HG03095 (cell line): Measurements from ENCODE around the gene ATL1.

Experiments used
- ATAC-seq: cut with Tn5 transposase; IDR thresholded peaks from one replicate; pipeline ENCODE4 v1.9.1; 2021; ENCODE audit warnings: moderate library complexity; ENCODE audit not compliant: unreplicated experiment

The ATL1 gene

DNA sequence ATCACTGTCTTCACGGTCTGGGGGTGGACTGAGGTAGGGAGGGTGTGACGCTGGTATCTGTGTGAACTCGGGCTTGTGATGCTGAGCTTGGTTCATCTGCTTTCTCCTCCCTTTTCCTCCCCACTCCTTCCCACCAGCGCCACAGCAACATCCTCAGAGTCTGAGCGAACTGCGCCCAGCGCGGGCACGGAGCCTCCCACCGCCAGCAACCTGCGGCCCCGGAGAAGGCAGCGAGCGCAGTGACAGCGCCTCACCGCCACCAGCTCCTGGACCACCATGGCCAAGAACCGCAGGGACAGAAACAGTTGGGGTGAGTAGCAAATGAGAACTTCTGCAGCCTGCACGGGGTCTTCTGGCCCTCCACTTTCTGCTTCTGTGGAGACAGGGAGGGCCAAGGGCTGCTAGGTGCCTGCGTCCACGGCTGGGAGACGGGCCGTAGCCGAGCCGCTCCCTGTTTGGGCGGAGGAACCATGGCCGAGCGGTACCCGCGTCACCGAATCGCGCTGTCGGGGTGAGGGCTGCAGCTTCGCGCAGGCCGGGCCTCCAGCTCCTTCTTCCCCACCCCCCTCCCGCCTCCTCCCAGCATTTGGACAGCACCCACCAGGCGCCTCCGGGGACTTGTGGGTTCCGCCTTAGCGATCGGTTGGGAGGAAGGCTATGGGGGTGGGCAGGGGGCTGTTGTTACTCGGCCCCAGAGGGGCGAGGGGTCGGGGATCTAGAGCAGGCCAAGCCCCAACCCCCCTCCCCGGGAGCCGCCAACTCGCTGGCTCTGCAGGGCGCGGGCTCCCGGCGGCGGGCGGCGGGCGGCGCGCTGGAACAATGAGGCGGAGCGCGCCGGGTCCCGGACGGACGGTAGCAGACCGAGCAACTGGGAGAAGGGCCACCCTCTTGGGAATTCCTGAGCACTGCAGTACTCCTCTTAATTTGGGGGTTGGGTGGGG is at the start of gene ATL1:
TSS of gene ATL1 (plus strand) at position 156 of the 941 bp plus-strand sequence. CDS start at position 277, 121 bp downstream.
- no peak for ATAC-seq

DNA sequence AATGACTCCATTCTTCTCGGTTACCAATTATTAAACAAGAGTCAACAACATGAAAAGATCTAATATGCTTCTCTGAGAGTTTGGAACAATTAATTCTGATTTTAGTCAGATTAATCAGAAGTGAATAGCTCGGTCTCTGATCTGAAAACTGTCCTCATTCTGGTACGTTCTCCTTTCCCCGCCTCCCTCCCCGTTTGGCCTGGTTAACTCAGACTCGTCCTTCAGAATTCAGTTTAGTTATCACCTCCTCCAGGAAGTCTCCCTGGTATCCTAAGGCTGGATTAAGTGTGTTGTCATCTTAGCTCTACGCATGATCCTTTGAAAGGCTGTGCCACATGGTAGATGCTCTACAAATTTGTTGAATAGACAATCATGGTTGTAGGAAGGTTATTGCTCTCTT is 49.8 kb upstream of the ATL1 start:
- ATAC-seq = no peak

DNA sequence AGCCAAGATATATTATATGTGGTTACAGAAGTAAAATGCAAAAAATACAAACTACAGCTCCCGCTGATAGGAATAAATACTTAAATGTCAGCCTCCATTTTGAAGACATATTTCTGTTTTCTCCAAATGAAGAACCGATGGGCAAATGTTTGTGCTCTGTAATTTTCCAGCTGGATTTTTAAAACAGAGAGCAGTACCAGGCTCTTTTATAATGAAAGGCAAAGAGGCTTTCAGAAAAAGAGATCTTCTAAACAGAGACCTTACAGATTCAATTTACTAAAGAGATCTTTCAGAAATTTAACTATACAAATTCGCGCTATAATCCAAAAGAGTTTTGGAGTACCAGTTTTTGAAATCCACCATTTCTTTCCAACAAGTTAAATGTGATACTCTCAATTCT is 47.5 kb upstream of the ATL1 start:
- ATAC-seq = no peak

DNA sequence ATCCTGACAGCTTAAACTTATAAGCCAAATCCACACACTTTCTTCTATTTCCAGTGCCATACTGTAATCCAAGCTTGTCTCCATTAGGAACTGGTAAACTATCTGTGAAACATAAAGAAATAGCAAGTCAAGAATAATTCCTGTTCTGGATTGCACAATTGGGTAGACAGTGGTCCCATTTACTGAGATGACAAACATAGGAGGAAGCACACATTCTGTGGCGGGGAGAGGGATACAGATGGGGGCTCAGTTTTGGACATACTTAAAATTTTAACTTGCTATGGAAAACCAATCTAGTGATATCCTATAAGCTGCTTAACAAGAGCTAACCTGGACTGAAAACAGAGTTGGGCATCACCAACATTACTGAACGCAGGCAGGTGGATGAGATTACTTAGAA is 43.9 kb upstream of the ATL1 start:
- no peak for ATAC-seq

DNA sequence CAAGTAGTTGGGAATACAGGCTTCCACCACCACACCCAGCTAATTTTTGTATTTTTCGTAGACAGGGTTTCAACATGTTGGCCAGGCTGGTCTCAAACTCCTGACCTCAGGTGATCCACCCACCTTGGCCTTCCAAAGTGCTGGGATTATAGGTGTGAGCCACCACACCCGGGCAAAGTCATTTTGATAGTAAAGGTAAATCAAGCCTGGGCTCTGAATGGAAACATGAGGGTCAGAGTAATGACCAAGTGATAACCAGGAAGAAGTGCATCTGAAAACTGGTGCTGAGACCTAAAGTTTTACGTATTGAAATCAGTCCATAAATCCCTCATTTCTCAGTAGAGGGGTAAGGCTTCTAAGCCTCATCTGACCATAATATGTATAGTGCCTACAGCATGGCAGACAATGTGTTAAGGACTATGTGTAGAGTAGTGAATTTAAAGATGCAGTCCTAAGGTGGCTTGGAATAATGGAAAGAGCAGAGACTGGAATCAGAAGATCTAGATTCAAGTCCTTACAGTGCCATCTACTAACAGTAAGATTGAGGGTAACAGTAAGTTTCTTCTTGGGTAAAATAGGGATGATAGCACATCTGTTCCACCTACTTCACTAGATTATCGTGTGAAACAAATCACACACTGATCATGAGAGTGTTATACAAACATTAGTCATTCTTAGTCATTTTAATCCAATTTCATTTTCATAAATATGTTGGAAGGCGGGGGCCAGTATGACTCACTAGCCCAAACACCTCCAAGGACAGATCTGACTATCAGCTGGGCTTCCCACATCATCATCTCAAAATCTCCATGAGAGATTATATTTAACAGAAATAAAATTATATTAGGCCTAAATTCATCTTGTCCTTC is 38.8 kb upstream of the ATL1 start:
- ATAC-seq = peak; percentile 58

DNA sequence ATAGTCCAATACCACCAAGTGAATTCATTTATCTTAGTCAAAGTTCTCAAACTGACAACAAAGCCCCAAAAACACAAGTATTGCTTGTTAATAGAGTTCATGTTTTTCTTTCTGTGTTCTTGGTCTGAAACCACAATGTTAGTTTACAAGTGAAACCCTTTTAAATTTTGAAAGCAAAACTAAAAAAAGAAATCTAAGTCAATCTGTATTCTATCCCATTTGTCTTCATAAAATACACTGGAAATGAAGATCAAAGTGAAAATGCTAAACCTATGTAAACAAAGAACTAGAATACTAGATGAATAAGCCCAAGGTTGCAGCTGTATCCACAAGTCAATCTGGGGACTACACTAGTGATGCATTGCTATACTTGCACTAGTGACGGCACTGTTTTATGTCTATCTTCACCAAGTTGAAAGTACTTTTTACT is 38.0 kb upstream of the ATL1 start:
- ATAC-seq = peak; percentile 55

DNA sequence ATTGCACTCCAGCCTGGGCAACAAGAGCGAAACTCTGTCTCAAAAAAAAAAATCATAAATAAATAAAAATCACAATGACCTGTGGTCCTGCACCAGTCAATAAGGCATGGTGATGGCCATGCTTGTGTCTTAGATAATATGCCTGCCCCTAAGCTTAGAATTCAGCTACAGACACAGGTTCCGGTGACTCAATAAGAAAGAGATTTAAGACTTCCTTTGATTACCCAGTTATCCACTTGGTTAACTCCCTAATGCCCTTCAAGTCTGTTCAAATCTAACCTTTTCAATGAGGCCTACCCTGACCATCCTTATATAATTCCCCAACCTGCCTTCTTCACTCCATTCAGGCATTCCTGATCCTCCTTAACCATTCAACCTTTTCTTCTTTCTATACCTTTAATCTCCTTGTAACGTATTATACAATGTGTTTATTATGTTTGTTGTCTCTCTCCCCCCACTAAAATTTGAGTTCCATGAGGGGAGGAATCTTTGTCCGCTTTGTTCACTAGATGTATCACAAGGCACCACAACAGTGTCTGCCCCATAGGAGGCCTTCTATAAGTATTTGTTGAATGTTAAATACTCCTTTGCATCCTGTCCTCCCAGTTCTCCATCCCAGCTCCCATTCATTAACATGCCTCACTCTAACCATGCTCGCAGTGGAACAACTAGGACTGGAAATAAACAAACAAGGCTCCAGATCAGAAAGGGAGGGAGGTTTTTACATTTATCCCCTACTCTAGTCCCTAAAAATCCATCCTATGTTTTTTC is 36.5 kb upstream of the ATL1 start:
- ATAC-seq = no peak

DNA sequence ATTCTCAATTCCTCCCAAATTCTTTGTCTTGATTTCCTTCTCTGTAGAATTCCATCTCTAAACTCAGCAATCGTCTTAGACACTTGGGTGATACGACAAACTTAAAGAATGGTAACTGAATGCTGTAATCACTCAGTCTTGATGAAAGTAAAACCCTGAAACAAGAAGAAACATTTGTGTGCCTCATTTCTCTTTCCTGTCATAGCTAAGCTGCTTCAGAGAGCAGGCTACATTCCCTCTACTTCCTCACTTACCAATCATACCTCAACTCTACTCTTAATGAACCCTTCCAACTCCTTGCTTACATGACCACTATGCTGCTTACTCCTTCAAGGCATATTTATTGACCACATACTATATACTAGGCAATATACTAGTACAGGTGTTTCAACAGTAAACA is 35.9 kb upstream of the ATL1 start:
- peak; percentile 35 for ATAC-seq

DNA sequence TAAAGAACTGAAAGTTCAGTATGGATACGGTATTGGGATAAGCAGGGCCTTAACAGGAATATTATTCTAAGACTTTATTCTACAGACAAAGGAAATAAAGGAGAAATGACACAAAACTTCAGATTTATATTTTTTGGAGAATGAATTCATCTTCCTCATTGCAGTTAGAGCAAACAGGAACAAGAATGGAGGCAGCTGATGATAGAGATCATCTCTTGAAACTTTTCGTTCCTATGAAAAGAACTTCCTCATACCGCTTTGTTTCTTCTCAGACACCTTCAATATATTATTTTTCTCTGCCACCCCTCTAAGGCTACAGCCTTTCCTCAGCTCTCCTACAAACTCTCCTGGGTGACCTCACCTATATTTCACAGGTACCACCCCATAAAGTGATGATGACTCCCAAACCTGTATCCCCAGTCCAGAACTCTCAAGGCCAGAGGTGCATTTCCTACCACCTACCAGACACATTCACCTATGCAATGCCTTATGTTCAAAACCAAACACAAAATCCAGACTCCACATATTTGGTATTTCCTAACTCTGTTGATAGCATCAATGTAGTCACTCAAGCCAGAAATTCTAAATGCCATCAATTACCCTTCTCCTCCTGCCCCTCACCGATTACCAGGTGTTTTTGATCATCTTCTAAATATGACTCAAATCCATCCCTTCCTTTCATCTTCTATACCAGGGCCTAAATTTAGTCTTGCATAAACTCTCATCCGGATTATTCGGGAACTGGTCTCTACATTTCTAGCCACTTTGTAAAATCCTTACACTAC is 35.0 kb upstream of the ATL1 start:
- ATAC-seq = no peak

DNA sequence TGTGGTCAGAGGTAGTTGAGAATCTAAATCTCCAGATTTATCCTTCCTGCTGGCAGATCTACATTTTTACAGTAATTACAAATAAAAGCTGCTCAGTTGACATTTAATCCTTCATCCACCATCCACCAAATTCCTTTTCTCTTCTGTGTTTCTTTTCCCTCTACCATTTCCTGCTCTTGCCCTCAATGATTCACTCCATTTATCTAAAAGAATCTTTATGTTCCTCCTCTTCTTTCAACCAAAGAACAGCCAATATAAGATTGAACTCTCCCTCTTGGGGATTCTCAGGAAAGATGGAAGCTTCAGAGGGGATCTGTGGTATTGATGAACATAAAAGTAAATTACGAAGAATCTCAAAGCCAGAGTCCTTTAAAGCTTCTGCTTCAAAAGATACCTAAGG is 31.9 kb upstream of the ATL1 start:
- no peak for ATAC-seq

DNA sequence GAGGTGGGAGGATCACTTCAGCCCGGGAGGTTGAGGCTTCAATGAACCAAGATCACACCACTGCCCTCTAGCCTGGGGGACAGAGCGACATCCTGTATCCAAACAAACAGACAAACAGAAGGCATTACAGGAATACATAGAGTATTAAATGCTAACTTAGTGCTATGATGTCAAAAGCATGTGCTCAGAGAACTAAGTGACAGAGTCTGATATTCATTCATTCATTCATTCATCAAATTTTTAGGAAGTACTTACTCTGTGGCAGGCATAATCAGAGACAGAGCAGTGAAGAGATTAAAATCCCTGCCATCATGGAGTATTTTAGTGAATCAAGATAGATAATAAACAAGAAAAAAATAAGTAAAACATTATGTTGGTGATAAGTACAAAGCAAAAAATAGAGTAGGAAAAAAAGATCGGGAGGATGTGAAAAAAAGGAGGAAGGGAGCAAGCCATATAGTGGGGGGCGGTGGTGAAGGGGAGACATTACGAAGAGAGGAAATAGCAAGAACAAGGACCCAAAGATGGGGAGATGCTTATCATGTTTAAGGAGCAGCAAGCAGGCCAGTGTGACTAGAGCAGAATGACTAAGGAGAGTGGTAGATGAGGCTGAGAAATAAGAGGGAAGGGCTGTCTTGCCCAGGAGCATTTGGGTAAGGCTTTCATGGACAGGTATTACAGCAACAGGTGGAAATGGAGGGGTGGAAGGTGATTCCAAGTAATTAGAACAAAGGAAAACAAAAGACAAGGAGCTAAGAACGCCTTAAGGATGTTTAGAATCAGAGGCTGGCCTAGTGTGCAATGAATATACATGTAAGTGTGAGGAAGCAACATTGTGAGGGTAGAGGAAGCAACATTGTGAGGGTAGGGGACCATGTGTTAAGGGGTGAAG is 30.4 kb upstream of the ATL1 start:
- ATAC-seq = no peak

DNA sequence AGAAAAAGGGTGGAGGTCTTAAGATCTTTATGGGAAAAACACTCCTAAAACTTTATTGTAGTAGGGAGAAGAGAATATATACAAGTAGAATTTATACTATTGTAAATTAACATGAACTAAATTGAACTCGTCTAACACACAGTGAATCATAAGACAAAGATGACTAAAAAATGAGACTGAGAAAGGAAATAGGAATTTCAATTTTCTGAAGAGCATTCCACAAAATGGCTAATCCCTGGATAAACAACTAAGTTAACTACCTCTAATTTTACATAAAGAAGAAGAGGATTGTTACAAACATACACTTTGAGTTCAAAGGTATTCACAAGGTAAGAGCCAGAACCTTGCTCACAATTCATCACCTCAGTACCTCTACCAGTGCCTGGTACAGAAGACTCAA is 29.6 kb upstream of the ATL1 start:
- no peak for ATAC-seq

DNA sequence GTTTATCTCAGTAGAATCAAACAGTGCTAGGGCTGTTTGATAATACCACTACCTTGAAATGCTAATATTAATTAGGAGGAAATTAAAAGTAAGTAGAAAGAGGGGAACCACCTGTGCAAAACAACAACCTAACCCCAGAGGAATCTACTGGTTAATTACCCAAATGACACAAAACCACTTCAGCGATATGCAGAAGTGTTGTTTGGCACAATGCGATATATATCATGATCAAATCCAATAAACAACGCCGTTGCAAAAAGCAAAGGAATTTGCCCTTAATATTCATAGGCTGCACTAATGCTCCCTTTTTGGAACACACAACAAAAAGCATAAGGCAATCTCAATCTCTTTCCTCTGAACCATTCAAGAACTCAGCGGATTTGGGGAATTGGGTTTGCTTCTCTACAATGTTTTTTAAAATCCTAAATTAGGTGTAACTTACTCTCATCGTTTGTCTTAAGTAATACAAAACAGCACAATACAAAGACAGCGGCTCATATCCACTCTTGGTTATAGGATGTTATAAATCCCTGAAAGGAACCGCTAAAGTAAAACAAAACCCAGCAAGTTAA is 29.1 kb upstream of the ATL1 start:
- ATAC-seq = no peak

DNA sequence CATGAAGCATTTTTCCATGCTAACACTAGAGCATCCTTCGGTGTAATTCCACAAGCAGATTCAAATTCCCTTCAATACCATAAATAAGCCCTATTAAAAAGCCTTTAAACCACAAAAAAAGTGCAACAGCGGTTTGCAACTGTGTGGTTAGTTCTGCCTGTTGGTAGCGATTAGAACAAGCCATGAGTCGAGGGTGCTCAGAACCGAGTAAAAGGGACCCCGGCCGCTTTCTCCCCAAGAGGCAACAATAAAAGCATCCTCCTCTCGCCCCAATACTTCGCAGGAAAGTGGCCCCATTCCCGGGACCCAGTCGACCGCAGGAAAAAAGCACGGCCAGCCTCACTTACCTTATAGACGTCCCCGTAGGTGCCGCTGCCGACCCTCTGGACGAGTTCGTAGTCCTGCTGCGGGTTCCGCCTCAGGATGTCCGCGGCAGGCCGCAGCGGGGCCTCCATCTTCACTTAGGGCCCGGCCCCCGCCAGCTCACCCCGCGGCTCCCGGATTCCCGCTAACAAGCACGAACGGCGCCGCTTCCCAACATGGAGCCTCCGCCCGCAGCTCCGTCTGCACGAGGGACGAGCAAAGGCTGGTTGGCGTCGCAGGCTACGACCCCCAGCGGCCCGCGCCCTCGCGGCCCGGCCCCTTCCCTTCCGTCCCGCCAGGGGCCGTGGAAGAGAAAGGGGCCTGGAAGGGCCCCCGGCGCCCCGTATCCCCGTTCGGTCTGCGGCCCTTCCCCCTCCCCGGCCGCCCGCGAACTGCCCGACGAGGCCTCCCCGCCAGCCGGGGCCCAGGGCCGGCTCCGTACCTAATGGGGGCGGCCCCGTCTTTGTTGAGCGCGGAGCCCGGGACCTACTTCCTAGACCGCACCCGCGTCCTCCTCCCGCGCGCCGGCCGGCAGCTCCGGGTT is 28.1 kb upstream of the ATL1 start:
- ATAC-seq = peak; percentile 28

DNA sequence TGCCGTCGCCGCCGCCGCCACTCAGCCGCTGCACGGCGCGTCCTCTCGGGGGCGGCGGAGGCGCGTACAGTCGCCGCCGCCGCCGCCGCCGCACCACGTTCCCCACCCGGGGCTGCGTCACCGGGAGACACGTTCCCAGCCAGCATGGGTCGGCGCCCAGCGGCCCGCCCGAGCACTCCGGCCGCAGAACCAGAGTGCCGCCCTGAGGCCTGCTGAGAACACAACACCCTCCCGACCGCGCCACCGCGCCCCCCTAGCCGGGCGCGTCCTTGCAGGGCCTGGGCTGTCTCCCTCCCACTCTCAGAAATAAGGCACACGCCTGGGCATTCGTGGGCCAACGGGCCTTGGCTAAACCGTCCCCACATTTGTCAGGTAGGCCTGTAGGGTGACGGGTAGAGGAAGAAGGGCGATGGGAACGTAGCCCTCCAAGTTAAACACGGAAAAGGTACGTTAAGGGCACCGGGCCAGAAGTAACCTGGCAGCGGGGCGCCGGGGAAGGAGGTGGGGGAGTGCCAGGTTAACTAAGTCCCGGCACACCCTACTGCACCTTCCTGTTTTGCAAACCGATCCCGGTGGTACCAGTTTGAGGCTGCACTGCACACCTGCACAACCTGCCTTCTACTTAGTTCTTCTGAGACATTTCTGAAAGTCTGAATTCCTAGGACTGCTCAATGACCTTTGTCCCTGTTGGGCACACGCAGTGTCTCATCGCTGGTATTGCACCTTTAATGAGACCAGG is 27.3 kb upstream of the ATL1 start, which contains the start of gene MAP4K5:
TSS of gene MAP4K5 (minus strand) at position 68 of the 739 bp plus-strand sequence. CDS start 520 bp downstream, outside the sequence.
- peak; percentile 93 for ATAC-seq

DNA sequence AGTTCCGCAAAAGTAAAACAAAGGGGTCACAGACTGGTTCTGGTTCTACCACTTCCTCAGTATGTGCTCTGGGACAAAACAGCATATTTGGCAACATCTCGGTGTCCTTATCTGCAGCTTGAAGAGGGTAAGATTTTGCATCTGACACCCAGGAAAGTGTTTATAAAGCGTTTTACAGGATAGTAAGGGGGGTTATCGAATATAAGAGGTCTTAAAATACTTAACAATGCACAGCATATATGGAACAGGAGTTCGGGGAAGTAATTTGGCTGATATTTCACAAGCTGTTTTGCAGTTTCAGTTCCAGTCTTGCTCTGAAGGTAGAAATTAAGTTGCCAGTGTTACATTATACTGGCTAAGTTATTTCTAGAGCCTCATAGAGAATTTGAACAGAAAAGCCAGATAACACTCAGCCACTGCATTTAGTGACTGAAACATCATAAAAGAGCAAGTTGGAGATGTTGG is 26.7 kb upstream of the ATL1 start:
- peak; percentile 14 for ATAC-seq

DNA sequence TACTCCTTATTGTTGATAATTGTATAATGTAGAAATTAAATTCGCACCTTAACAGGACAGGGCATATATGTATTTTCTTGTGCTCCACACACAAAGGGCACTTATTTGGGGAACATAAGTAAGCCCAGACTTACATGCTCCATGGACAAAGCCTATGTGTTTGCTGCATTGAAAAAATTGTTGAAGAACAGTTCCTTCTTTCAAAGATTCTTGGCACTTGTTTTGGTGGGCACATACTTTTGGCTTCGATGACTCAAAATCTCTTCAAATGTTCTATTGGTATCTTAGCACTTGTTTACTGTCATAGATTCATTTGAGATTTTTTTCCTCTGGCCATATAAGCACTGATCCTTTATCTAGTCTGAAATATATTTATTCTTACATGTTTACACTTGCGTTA is 26.1 kb upstream of the ATL1 start:
- no peak for ATAC-seq
